GM23338 (cell line): ENCODE data around the gene LEFTY2.

ENCODE experiments used
- CTCF ChIP-seq, 2 experiments: fragments of 200-600 bp in 1 of 2; sonication (generic) in 1 of 2; conservative IDR thresholded peaks; 2 replicates each; pipeline versions ENCODE4 v1.5.1 to v1.6.1; 2016 to 2017; ENCODE audit warnings: antibody characterized with exemption in 2 of 2, low read depth in 2 of 2, mild to moderate bottlenecking in 2 of 2, moderate library complexity in 1 of 2
- REST ChIP-seq: IDR thresholded peaks from one replicate; pipeline ENCODE4 v1.6.1; 2018; ENCODE audit warnings: antibody characterized with exemption; ENCODE audit not compliant: unreplicated experiment

GRCh38 chr1:225918280-225918679 lies 22.7 kb downstream of the LEFTY2 start:
- TF ChIP-seq CTCF (conservative IDR thresholded peaks at IDR 0.05; ENCODE audit: low read depth in 2 of 2) (no peak), REST (no peak)
